Activated T-cell treated with anti-CD3 and anti-CD28 coated beads for 24 hours (primary cell): ENCODE measurements around the gene SH3GLB1.

Experiments used
- DNase-seq: peaks from one replicate; pipeline ENCODE4 v3.0.0-alpha.2; 2020; ENCODE audit warnings: low read depth

Gene SH3GLB1

GRCh38 chr1:86733340-86733739 is 29.0 kb downstream of the SH3GLB1 start:
- DNase-seq = no peak

DNA sequence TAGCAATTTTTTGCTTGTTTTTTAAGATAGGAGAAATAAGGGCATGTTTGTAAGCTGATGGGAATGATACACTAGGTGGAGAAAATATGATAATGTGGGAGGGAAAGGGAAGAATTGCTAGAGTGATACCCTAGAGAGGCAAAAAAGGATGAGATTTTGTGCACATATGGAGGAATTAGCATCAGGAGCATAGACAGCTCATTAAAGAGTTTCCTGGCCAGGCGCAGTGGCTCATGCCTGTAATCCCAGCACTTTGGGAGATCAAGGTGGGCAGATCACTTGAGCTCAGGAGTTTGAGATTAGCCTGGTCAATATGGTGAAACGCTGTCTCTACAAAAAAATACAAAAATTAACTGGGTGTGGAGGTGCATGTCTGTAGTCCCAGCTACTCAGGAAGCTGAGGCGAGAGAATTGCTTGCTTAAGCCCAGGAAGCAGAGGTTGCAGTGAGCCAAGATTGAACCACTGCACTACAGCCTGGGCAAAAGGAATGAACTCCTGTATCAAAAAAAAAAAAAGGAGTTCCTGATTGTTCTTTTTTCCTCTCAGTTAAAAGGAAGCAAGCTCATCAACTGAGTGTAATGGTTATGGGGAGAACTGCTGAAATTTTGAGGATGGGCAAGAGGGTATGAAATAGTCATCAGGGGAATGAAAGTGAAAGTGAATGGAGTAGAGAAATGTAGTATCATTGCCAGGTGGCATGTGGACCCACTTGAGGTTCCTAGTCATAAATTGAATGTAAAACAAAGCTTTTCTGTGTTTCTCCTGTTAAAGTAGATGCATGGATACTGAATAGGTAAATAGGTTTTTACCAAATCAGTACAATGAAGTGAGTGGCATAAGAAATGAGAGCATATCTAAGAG is 35.5 kb downstream of the SH3GLB1 start:
- DNase-seq = no peak

DNA sequence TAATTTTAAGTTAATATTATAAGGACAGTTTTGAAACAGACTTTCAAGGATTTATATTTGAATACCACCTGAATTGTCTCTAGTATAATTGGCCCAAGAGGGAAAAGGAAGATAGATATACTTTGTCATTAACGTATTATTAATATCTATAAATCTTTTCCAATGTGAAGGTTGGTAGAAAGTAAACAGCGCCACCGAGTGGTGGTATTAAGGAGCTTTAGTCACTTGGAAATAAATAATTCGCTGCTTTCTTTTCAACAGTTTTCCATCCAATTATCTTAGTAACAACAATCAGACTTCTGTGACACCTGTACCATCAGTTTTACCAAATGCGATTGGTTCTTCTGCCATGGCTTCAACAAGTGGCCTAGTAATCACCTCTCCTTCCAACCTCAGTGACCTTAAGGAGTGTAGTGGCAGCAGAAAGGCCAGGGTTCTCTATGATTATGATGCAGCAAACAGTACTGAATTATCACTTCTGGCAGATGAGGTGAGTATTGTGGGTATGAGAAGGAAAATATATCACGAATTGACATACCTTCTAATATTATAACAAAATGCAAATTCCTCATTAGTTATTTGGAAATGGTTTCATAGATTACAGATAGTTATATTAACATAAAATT is 37.7 kb downstream of the SH3GLB1 start:
- no peak for DNase-seq

DNA sequence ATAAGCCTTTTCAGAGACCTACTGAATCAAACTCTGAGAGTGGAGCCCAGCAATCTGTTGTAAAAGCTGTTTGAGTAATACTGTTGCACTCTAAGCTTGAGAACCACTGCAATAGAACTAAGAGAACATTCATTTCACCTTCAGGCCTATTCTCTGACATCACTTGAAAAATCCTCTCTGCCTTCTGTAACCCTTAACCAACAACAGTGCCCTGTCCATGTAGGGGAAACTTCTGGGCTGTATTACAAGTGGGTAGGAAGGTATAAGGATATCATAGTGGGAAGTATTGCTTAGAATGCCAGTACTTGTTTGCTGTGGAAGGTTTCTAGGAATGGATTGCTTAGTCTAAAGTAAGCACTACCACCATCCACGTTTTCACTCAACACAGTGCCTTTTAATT is 42.9 kb downstream of the SH3GLB1 start:
- DNase-seq = no peak

GRCh38 chr1:86748622-86749373 is 44.4 kb downstream of the SH3GLB1 start:
- no peak for DNase-seq

DNA sequence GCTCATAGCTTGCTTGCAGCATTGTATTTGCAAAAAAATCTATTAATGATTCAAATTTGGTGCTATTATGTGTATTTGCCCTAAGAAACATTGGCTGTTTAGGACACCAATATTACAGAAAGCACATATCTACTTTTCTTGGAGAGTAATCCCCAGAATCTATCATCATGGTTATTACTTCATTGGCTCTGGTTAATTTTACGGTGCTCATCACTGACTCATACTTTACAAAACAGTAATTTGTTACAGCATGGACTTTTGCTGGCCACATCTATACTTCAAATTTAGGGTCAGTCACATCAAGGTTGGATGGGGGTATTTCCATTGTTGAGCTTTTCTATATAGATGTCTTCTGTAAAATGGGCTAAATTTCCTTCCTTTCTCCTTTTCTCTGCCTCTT is 45.7 kb downstream of the SH3GLB1 start:
- DNase-seq = no peak

DNA sequence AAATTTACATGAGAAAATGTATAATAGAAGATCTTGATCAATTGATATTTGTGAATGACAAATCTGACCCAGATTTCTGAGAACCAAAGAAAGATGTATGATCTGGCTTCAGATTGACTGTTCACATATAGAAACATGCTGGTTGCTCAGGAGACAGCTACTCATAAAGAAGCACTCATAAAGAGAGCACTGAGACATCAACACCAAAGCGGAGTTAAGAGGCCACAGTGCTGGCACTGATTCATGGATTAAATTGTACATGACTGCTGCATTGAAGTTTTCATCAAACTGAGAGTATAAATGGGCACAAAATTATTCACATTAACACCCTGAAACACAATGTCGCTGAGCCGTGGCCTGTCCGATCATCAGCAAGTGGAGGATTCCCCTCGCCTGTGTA is 46.2 kb downstream of the SH3GLB1 start:
- DNase-seq = no peak

GRCh38 chr1:86751923-86752322 is 47.5 kb downstream of the SH3GLB1 start:
- DNase-seq = no peak

GRCh38 chr1:86753700-86754099 is 49.3 kb downstream of the SH3GLB1 start:
- DNase-seq = no peak

DNA sequence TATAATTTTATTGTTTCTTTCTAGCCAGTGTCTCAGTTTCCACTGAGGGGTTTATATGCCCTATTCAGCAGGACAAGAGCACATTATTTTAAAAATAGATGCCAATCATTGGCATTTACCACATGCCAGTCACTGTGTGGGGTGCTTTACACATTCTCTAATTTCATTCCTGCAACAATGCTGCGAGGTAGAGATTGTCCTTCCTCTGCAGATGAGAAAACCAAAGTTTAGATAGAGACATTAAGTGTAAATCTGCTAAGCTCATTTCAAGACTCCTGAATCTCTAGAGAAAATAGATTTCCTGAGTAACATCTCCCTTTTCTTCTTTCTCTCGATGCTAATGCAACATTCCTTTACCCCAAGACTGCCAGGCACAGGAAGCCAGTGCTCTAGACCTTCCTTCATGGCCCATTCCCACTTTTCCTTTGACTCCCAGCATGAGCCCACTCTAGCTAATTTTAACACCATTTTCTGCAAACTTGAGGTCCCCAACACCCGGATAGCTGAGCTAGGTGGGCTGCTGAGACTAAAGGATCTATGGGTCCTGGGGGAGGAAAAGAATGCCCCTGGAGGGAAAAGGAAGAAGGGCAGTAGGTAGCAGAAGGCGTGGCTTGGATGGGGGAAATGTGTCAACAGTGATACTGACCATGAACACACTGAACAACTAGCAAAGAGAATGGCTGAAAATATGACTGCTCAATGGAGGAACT is 50.0 kb downstream of the SH3GLB1 start:
- DNase-seq = no peak

DNA sequence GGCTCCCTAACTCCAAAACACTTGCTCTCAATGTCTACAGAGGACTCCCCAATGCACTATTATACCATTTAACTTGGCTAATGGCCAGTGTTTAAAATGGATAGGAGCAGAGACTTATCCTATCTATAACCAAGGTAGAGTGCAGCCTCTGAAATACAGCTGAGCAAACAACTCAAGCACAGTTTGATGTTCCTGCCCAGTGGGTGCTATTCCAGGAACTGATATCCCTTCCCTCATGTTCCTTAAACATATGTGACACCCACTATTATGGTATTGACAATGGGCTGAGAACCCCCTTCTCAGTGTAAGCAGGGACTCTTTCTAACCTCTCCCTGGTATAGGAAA is 51.7 kb downstream of the SH3GLB1 start:
- no peak for DNase-seq

GRCh38 chr1:86757272-86757984 is 53.1 kb downstream of the SH3GLB1 start:
- DNase-seq = no peak

- no peak for DNase-seq
Measured at GRCh38 chr1:86758570-86758969, 54.2 kb downstream of the SH3GLB1 start.

GRCh38 chr1:86760199-86760598 is 55.8 kb downstream of the SH3GLB1 start:
- DNase-seq = no peak

GRCh38 chr1:86762336-86762735 is 58.0 kb downstream of the SH3GLB1 start:
- no peak for DNase-seq

DNA sequence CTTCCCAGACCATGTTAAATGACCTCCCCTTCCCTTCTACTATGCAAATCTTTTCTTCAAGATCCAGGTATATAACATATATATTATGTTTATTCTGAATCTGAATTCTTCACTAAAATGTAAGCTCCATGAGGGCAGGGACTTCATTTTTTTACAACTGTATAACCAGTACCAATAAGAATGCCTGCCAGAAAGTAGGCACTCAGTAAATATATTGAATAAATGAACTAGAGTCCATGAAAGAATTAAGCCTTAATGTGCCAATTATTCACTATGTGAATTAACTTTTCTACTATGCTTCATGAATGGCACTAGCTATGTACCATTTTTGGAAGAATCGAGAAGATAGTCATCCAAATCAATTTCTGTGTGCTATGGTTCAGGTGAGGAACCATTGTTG is 60.1 kb downstream of the SH3GLB1 start:
- no peak for DNase-seq

GRCh38 chr1:86765073-86765472 is 60.7 kb downstream of the SH3GLB1 start:
- DNase-seq = no peak

DNA sequence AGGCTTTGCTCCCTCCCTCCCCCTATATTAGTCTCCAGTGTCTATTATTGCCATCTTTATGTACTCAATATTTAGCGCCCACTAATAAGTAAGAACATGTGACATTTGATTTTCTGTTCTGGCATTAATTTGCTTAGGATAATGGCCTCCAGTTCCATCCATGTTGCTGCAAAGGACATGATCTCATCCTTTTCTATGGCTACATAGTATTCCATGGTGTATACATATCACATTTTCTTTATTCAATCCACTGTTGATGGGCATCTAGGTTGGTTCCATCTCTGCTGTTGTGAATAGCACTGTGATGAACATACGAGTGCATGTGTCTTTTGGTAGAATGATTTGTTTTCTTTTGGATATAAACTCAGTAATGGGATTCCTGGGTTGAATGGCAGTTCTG is 61.3 kb downstream of the SH3GLB1 start:
- DNase-seq = no peak

DNA sequence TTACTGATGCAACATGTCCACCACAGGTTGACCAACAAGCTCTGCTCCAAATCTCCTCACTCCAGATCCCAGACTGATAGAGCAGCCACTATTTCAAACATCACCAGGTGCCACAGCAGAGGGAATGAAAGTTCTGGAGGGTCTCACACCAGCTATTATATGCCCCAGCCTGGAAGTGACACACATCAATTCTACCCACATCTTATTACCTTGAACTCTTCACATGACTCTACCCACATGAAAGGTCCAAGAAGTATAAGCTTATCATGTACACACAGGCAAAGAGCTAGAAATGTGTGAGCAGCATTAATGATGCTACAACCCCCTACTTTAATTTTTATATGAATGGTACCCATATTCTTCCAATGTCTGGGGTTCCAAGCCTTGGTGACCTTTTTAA is 64.2 kb downstream of the SH3GLB1 start:
- no peak for DNase-seq

DNA sequence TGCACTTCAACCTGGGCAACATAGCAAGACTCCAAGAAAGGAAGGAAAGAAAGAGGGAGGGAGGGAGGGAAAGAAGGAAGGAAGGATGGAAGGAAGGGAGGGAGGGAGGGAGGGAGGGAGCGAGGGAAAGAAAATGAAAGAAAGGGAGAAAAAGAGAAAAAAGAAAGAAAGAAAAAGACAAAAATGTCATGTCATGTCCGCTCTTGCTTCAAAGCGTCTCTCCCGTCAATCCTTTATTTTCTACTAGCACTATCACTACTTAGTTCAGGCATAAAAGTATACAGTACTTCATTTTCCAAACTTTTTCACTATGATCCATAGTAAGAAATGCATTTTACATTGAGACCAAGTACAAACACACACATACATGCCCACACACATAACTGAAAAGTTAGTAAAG is 64.7 kb downstream of the SH3GLB1 start:
- DNase-seq = no peak

DNA sequence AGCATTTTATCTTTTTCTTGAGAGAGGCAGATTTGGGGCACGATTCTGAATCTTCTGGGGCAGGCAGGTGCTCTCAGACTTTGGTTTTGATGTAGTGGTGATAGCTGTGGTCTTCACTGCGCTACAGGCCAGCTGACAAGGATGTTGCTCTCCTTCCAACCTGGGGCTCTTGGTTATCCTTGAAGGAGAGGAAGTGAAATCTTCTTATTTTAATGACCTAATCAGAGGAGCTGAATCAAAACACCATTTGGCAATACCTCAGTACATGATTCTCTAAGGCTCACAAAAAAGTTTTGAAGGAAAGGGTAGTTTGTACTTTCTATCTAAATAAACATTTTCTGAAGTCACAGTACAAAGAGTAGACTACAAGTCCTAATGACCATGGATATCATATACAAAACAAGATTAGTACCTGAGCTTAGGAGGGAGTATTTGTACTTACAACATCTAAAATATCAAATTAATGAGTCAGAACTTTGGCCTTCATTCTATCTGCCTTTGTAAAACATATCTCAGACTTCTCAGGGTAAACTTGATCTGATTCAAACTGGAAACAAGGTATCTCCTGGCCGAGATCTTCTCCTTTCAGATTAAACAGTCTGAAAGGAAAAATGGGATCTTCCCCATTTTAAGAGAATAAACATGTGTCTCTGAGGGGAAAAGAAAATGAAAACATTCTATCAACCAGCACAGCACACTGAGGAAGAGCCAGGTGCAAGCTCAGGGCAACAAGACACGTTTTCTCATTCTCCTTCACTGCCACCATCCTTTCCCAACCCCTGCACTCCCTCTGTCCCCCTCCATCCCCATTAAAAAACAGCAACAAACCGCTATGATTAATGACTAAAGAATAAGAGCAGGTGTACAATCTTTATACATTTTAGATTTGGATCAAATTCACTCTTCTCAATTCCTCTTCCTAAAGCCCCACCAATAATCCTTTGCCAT is 69.2 kb downstream of the SH3GLB1 start:
- DNase-seq = no peak
